HG02840 (cell line): ENCODE measurements around the gene TET2.

Source experiments
- ATAC-seq: cut with Tn5 transposase; IDR thresholded peaks from one replicate; pipeline ENCODE4 v1.9.1; 2021; ENCODE audit warnings: mild to moderate bottlenecking, moderate library complexity, moderate number of reproducible peaks; ENCODE audit not compliant: unreplicated experiment, low FRiP score

The TET2 gene

DNA sequence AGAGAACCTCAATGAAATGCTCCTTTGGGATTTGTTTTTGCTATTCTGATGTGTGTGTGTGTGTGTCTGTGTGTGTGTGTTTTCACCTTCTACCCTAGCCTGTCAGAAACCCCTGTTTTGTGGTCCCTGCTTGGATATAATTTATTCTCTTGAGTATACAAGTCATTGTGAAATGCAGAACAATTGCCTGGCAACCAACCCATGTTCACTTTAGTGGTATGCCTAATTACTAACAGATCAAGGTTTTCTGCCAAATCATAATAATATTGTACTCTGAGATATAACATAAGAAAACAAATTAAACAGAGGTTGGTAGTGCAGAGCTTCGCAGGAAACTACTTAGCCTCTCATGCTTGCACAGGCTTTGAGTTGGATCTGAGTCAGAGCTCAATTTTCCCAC lies 7.0 kb upstream of the TET2 start:
- ATAC-seq: no peak

GRCh38 chr4:105140684-105141490 lies 5.8 kb upstream of the TET2 start:
- ATAC-seq: no peak

DNA sequence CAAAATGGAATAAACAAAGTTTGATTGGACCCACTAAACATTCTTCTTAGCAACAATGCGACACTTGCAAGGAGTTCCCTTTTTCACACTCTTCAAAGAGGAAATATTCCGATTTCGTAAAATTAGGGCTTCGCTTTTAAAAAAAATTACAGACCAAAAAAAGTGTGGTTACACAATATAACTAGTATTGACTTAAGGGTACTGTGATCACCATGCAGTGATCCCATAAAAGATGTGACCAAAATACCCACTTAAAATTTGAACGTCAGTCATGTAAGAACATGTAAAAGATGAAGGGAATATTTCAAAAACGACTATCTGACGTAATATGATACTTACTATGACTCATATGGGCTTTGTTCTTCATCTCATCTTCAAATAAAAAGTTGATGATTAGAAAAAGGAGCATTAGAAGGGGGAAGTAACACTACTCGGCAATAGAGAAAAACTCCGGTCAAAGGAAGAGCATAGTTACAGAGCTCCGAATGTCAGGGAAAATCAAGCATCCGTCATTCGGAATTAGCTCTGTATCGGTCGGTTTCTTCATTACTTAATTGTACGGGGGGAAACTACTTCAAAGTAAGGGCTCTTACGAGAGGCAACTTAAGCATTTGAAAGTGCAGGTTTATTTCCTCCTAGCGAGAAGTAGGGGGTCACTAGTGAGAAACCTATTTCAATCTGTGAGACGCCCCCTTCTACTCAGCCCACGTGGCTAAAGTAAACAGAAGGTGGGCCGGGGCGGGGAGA lies 1.3 kb upstream of the TET2 start:
- no peak for ATAC-seq

DNA sequence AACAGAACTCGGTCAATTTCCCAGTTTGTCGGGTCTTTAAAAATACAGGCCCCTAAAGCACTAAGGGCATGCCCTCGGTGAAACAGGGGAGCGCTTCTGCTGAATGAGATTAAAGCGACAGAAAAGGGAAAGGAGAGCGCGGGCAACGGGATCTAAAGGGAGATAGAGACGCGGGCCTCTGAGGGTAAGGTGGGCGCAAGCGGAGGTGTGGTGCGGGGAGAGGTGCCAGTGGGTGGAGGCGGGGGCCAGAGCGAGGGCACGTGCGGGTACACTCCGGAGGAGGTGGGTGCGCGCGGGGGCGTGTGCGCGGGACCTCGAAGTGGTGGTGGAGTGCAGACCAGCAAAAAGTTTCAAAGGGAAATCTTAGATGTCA lies 787 bp upstream of the TET2 start:
- peak; percentile 19 for ATAC-seq

- no peak for ATAC-seq
Measured at GRCh38 chr4:105147016-105147552, 408 bp downstream of the TET2 start.

DNA sequence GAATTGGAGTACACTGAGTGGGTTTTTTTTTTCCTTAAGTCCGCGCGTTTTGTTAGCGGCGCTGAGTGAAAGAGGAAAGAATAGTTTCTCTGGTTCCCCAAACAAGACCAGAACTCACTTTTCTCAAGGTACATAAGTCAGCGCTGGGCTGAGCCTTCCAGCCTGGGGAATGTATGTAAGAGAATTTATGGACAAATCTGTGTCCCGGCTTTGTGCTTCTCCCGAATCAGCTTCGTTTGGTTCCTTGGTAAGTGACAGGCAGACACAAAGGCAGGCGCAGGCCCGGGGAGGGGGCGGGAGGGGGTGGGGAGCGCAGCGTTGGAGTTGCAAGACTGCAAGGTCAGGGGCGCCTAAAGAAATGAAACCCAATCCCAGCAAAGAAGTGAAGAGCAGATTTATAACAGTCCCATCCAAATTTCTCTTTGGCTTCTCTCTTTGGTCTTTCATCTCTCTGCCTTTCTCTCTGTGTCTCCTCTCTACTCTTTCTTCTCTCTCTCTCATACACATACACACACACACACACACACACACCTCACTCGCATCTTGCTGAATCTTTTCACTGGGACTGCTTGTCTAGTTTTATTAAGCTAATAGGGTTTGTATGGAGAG lies 981 bp downstream of the TET2 start:
- no peak for ATAC-seq

DNA sequence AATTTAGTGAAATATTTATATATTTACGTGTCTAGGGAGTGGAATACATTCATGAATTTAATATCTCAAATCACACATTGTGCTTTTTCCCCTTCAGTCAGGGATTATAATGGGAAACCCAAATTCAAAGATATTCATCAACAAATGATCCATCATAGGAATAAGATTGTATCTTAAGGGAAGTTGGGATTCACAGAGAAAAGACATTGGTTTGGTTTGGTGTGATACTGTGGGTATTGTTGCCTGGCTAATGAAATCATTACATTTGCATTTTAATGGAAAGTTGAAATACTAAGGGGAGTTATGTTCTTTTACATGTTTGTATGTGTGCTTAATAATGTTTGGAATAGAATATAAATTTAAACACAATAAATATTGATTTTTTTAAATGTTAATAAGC lies 1.7 kb downstream of the TET2 start:
- ATAC-seq: no peak

DNA sequence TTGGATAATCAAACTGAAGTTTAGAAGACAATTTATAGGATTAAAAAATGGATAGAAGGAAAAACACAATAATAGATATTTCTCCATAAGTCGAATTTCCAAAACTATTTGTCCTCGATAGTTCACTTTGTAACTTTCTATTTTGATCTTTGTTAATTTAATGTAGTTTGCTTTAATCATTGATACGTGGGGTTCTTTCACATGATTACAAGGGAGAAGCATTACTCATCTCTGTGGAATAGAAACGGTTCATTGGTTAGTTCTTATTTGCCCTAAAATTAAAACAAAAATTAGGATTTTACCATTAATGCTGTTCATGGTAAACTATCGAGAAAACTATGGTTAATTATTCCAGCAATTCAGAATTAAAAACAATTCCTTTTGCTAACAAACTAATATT lies 2.1 kb downstream of the TET2 start:
- no peak for ATAC-seq

DNA sequence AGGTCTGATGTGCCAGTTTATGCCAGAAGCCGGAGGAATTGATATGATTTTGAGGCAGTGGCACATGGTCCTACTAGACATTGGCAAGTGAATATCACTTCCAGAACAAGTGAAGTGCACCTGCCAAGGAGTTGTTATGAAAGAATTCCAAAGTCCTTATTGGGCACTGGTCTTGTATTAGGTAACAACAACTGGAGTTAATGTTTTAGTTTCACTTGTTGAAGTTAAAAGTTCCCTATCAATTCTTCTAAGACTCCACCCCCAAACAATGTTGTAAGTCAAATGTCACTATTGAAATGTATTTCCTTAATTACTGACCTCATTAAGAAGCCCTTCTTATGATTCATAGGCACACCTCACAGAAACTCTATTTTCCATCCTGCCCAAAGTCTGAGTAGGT lies 3.1 kb downstream of the TET2 start:
- ATAC-seq: no peak

DNA sequence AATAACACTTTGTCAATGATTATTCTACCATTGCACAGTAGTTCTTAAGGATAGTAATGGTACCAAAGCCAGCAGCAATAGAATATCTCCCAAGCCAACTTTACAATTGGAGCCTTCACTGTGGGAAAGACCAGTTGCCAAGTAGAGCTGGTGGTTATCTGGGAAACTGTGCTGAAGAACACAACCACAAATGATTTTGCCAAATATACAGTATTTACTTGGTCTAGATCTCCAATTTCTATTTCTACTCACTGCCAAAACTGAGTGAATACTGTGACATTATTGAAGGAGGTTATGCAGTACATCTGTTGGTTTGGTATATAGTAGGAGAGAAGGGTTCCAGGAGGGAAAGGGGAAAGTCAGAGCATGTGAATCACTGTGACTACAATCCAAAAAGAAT lies 3.8 kb downstream of the TET2 start:
- no peak for ATAC-seq

DNA sequence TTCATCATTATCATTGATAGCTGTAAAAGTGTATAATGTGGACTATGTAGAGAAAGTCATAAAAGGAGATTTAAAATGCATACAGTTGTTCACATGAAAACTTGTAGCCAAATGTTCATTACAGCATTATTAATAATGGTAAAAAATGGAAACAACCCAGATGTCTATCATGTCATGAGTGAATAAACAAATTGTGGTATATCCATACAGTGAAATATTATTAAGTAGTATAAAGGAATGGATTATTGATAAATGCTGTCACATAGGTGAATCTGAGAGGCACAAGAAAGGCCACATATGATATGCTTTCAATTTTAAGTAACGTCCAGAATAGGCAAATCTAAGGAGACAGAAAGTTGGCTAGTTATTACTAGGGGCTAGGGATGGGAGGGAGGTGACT lies 7.1 kb downstream of the TET2 start:
- ATAC-seq: no peak

DNA sequence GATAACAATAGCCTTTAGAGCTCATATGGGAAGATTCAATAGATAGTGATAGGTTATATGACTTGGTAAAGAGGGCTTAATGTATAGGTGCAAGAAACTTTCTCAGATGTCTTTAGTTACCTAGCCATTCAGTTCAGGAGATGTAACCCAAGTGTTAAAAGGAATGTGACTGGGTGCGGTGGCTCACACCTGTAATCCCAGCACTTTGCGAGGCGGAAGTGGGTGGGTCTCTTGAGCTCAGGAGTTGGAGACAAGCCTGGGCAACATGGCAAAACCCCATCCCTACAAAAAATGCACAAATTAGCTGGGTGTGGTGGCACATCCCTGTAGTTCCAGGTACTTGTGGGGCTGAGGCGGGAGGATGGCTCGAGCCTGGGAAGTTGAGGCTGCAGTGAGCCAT lies 7.9 kb downstream of the TET2 start:
- ATAC-seq: no peak

- no peak for ATAC-seq
Measured at GRCh38 chr4:105155426-105155825, 8.8 kb downstream of the TET2 start.

GRCh38 chr4:105158837-105159236 lies 12.2 kb downstream of the TET2 start:
- no peak for ATAC-seq

GRCh38 chr4:105162123-105162796 lies 15.6 kb downstream of the TET2 start:
- ATAC-seq: no peak

DNA sequence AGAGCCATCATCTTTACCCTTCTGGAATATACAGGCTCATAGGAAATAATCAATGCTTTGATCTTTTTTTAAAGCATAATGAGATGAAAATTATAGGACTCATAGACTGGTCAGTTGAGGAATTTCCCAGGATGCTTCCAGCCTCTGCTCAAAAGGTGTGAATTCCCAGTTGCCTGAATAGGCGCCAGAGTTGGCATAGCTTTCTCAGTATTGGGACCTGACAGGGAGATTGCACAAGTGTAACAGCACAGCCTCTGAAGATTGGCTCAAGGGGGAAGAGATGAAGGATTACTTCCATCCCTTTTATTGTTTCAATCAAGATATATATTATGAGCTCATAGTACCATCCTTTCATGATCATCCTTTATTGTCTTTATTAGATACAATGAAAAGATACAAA lies 17.9 kb downstream of the TET2 start:
- no peak for ATAC-seq

DNA sequence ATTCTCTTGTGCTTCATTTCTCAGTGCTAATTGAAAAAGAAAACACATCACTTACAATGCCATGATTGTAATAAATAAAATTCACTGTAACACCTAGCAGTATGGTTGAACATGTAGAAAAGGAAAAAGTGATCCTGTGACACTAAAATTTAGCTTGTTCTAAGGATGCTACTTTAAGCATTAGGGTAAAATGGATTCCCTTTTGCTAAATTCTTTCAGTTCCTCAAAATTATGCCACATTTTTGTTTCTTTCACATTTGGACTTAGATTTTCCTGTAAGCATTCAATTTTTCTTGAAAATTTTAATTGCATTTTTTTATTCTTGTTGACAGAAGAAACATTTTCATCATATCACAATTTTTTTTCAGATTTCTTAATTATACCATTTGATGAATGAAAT lies 19.4 kb downstream of the TET2 start:
- ATAC-seq: no peak

GRCh38 chr4:105170711-105171110 lies 24.0 kb downstream of the TET2 start:
- no peak for ATAC-seq

DNA sequence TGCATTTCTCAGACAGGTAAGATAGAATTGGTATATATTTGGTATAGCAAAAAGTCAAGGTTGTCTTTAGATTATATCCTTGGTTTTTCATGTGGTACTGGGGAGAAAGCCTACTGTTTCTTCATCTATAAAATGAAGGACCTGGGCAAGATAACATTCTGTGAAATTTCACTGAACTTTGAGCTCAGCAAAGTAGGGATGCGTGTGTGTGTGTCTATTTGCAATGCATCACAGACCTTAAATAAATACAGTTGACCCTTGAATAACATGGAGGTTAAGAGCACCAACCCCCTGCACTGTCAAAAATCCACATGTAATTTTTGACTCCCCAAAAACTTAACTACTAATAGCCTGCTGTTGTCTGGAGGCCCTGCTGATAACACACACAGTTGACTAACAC lies 25.2 kb downstream of the TET2 start:
- no peak for ATAC-seq

DNA sequence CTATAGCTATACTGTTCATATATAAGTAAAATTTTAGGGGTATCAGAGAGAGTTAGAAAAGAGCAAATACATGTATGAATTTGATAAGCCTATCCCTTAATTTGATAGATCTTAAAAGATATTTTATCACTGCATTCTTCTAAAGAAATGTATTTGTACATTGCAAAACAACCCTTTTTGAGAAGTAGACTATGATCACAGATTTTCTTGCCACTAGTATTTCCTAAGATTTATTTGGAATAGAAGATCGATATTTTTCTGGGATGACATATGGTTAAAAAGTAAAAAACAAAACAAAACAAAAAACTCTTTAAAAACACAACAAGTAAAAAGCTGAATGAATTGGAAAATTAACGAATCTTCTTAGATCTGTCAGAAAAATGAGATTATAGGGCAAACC lies 27.4 kb downstream of the TET2 start:
- no peak for ATAC-seq
